ENCODE results near the gene SLC15A1.

The SLC15A1 gene

GRCh38 chr13:98707281-98707999 is 45.0 kb downstream of the SLC15A1 start:
- in situ Hi-C loops (cut with MboI; ENCODE audit: low sequenced_read_pairs) = no loop called here

GRCh38 chr13:98706446-98707110 is 45.9 kb downstream of the SLC15A1 start:
- in situ Hi-C loops (cut with MboI; ENCODE audit: low sequenced_read_pairs) = no loop called here

GRCh38 chr13:98697791-98698190 is 54.7 kb downstream of the SLC15A1 start:
- in situ Hi-C loops (cut with MboI; ENCODE audit: low sequenced_read_pairs) = no loop called here

- in situ Hi-C loops (cut with MboI; ENCODE audit: low sequenced_read_pairs) = no loop called here
Observed at GRCh38 chr13:98693756-98694155, 58.7 kb downstream of the SLC15A1 start.

GRCh38 chr13:98691360-98691759 is 61.1 kb downstream of the SLC15A1 start:
- in situ Hi-C loops (cut with MboI; ENCODE audit: low sequenced_read_pairs) = no loop called here

- in situ Hi-C loops (cut with MboI; ENCODE audit: low sequenced_read_pairs) = no loop called here
Observed at GRCh38 chr13:98690348-98691022, 62.0 kb downstream of the SLC15A1 start.

GRCh38 chr13:98689347-98689968 is 63.0 kb downstream of the SLC15A1 start:
- in situ Hi-C loops (cut with MboI; ENCODE audit: low sequenced_read_pairs) = no loop called here

GRCh38 chr13:98688373-98688772 is 64.1 kb downstream of the SLC15A1 start:
- in situ Hi-C loops (cut with MboI; ENCODE audit: low sequenced_read_pairs) = no loop called here

- in situ Hi-C loops (cut with MboI; ENCODE audit: low sequenced_read_pairs) = no loop called here
Observed at GRCh38 chr13:98687319-98687718, 65.2 kb downstream of the SLC15A1 start.

GRCh38 chr13:98686270-98686669 is 66.2 kb downstream of the SLC15A1 start:
- in situ Hi-C loops (cut with MboI; ENCODE audit: low sequenced_read_pairs) = no loop called here

GRCh38 chr13:98685146-98685545 is 67.3 kb downstream of the SLC15A1 start:
- in situ Hi-C loops (cut with MboI; ENCODE audit: low sequenced_read_pairs) = no loop called here

GRCh38 chr13:98681049-98681448 is 71.4 kb downstream of the SLC15A1 start:
- in situ Hi-C loops (cut with MboI; ENCODE audit: low sequenced_read_pairs) = no loop called here

- in situ Hi-C loops (cut with MboI; ENCODE audit: low sequenced_read_pairs) = no loop called here
Observed at GRCh38 chr13:98678741-98679140, 73.7 kb downstream of the SLC15A1 start.

- in situ Hi-C loops (cut with MboI; ENCODE audit: low sequenced_read_pairs) = no loop called here
Observed at GRCh38 chr13:98677398-98677797, 75.1 kb downstream of the SLC15A1 start.

GRCh38 chr13:98676239-98676638 is 76.2 kb downstream of the SLC15A1 start:
- in situ Hi-C loops (cut with MboI; ENCODE audit: low sequenced_read_pairs) = no loop called here

- in situ Hi-C loops (cut with MboI; ENCODE audit: low sequenced_read_pairs) = no loop called here
Observed at GRCh38 chr13:98675837-98676236, 76.6 kb downstream of the SLC15A1 start.

- in situ Hi-C loops (cut with MboI; ENCODE audit: low sequenced_read_pairs) = no loop called here
Observed at GRCh38 chr13:98675066-98675465, 77.4 kb downstream of the SLC15A1 start.

GRCh38 chr13:98672947-98673613 is 79.4 kb downstream of the SLC15A1 start:
- in situ Hi-C loops (cut with MboI; ENCODE audit: low sequenced_read_pairs) = no loop called here

- in situ Hi-C loops (cut with MboI; ENCODE audit: low sequenced_read_pairs) = no loop called here
Observed at GRCh38 chr13:98668155-98668554, 84.3 kb downstream of the SLC15A1 start.

- in situ Hi-C loops (cut with MboI; ENCODE audit: low sequenced_read_pairs) = no loop called here
Observed at GRCh38 chr13:98665638-98665995, 86.9 kb downstream of the SLC15A1 start.

Measured in hTERT RPE-1 (cell line).